GM12873 (cell line): ENCODE results near the gene ACSS3.

Experiments used
- CTCF ChIP-seq: IDR thresholded peaks from 2 replicates; pipeline ENCODE4 v1.5.1; 2012; ENCODE audit warnings: low read depth, mild to moderate bottlenecking, moderate library complexity, low read length, control low read depth; ENCODE audit not compliant: insufficient read depth; ENCODE audit errors: missing control alignments

ACSS3 gene

GRCh38 chr12:81162391-81163136 lies 84.7 kb downstream of the ACSS3 start:
- TF ChIP-seq CTCF: no peak

- no peak for TF ChIP-seq CTCF
Measured at GRCh38 chr12:81164827-81165226, 86.9 kb downstream of the ACSS3 start.

GRCh38 chr12:81166790-81167189 lies 88.9 kb downstream of the ACSS3 start:
- TF ChIP-seq CTCF: no peak

- TF ChIP-seq CTCF: no peak
Measured at GRCh38 chr12:81167694-81168093, 89.8 kb downstream of the ACSS3 start.

GRCh38 chr12:81168445-81168844 lies 90.6 kb downstream of the ACSS3 start:
- no peak for TF ChIP-seq CTCF

GRCh38 chr12:81170072-81170471 lies 92.2 kb downstream of the ACSS3 start:
- TF ChIP-seq CTCF: no peak

- no peak for TF ChIP-seq CTCF
Measured at GRCh38 chr12:81172851-81173250, 95.0 kb downstream of the ACSS3 start.
